ENCODE data around the gene PDE6B. TPM values are rescaled to one million over a fixed set of nuclear protein-coding genes. Genes with fewer than 3 reads are reported as not detected.

PDE6B gene
- total and polyA plus RNA-seq, 2 of the 13 experiments (the other 11 are each of a cell fraction or from before 2014, with no cell fraction given) = 0.38 to 0.40 TPM

GRCh38 chr4:658681-659667 is 33.6 kb downstream of the PDE6B start (continued):
- TF ChIP-seq, protein P1, sequence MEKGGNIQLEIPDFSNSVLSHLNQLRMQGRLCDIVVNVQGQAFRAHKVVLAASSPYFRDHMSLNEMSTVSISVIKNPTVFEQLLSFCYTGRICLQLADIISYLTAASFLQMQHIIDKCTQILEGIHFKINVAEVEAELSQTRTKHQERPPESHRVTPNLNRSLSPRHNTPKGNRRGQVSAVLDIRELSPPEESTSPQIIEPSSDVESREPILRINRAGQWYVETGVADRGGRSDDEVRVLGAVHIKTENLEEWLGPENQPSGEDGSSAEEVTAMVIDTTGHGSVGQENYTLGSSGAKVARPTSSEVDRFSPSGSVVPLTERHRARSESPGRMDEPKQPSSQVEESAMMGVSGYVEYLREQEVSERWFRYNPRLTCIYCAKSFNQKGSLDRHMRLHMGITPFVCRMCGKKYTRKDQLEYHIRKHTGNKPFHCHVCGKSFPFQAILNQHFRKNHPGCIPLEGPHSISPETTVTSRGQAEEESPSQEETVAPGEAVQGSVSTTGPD (CRISPR knock-in tag; IDR thresholded peaks at IDR 0.05) = no peak
- no peak for TF ChIP-seq KLF11 (CRISPR knock-in tag; IDR thresholded peaks at IDR 0.05)
- peak; percentile 61; the same call in 1 of the 2 replicates for TF ChIP-seq POGZ (CRISPR knock-in tag; IDR thresholded peaks at IDR 0.05)
- TF ChIP-seq SSRP1 (CRISPR knock-in tag; IDR thresholded peaks at IDR 0.05) = 0 out of 2 replicates have a peak, but pooled peaks have one; percentile 60
- no peak for TF ChIP-seq NR2F2 (IDR thresholded peaks at IDR 0.05; ENCODE audit: borderline replicate concordance, low read depth)
- TF ChIP-seq HOXA7 (CRISPR knock-in tag; IDR thresholded peaks at IDR 0.05) = peak; percentile 48; the same call in 1 of the 2 replicates
- TF ChIP-seq, protein P2, sequence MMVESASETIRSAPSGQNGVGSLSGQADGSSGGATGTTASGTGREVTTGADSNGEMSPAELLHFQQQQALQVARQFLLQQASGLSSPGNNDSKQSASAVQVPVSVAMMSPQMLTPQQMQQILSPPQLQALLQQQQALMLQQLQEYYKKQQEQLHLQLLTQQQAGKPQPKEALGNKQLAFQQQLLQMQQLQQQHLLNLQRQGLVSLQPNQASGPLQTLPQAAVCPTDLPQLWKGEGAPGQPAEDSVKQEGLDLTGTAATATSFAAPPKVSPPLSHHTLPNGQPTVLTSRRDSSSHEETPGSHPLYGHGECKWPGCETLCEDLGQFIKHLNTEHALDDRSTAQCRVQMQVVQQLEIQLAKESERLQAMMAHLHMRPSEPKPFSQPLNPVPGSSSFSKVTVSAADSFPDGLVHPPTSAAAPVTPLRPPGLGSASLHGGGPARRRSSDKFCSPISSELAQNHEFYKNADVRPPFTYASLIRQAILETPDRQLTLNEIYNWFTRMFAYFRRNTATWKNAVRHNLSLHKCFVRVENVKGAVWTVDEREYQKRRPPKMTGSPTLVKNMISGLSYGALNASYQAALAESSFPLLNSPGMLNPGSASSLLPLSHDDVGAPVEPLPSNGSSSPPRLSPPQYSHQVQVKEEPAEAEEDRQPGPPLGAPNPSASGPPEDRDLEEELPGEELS (CRISPR knock-in tag; IDR thresholded peaks at IDR 0.05) = peak; percentile 85
- TF ChIP-seq FOXJ3 (CRISPR knock-in tag; IDR thresholded peaks at IDR 0.05; ENCODE audit: borderline replicate concordance) = peak; percentile 41; the same call in 1 of the 2 replicates
- TF ChIP-seq TEAD2 (CRISPR knock-in tag; IDR thresholded peaks at IDR 0.05) = no peak
- 0 out of 2 replicates have a peak, but pooled peaks have one; percentile 27 for TF ChIP-seq SOX13 (IDR thresholded peaks at IDR 0.05)
- TF ChIP-seq SOX13 (CRISPR knock-in tag; conservative IDR thresholded peaks at IDR 0.05 in 1 of 2, IDR thresholded peaks at IDR 0.05 in 1 of 2) = peak in 1 of 2 experiments; percentile 47; a peak in 1 of 4 replicates
- 0 out of 2 replicates have a peak, but pooled peaks have one; percentile 55 for TF ChIP-seq ZNF761 (CRISPR knock-in tag; conservative IDR thresholded peaks at IDR 0.05)
- TF ChIP-seq ZFP37 (CRISPR knock-in tag; IDR thresholded peaks at IDR 0.05; ENCODE audit: borderline replicate concordance) = peak; percentile 41; the same call in 1 of the 2 replicates
- TF ChIP-seq RBM39 (IDR thresholded peaks at IDR 0.05; ENCODE audit: low read depth, low read length, poor library complexity, severe bottlenecking) = no peak
- no peak for TF ChIP-seq RFX3 (CRISPR knock-in tag; IDR thresholded peaks at IDR 0.05)
- no peak for TF ChIP-seq PAF1 (CRISPR knock-in tag; IDR thresholded peaks at IDR 0.05)
- TF ChIP-seq TRIM24 (CRISPR knock-in tag; IDR thresholded peaks at IDR 0.05) = peak; percentile 11; the same call in 1 of the 2 replicates
- TF ChIP-seq TCF7 (IDR thresholded peaks at IDR 0.05; ENCODE audit: low read depth) = peak; percentile 90
- peak; percentile 63; the same call in 1 of the 2 replicates for TF ChIP-seq SOX5 (CRISPR knock-in tag; IDR thresholded peaks at IDR 0.05; ENCODE audit: borderline replicate concordance)
- no peak for TF ChIP-seq KDM1A (CRISPR knock-in tag; IDR thresholded peaks at IDR 0.05)
- TF ChIP-seq, protein P3, sequence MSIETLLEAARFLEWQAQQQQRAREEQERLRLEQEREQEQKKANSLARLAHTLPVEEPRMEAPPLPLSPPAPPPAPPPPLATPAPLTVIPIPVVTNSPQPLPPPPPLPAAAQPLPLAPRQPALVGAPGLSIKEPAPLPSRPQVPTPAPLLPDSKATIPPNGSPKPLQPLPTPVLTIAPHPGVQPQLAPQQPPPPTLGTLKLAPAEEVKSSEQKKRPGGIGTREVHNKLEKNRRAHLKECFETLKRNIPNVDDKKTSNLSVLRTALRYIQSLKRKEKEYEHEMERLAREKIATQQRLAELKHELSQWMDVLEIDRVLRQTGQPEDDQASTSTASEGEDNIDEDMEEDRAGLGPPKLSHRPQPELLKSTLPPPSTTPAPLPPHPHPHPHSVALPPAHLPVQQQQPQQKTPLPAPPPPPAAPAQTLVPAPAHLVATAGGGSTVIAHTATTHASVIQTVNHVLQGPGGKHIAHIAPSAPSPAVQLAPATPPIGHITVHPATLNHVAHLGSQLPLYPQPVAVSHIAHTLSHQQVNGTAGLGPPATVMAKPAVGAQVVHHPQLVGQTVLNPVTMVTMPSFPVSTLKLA (IDR thresholded peaks at IDR 0.05) = peak; percentile 100
